PC-9 (cell line): ENCODE data around the gene FASLG.

Source experiments
- CTCF ChIP-seq: fragments of 200-600 bp; sonication (generic); conservative IDR thresholded peaks from 2 replicates; pipeline ENCODE4 v1.6.1; 2017; ENCODE audit warnings: mixed run types, antibody characterized with exemption, mild to moderate bottlenecking, moderate library complexity
- EZH2 ChIP-seq: fragments of 200-600 bp; sonication (generic); IDR thresholded peaks from 2 replicates; pipeline ENCODE4 v1.8.0; 2017; ENCODE audit warnings: antibody characterized with exemption, low read depth

GRCh38 chr1:172680733-172681275 is 21.9 kb downstream of the FASLG start:
- TF ChIP-seq CTCF = no peak
- TF ChIP-seq EZH2 = no peak
